COR-L47 (cell line): ENCODE results near the gene GPATCH1.
"Not testable (repeated sequence)": the region's sequence is repeated elsewhere in the genome, so short reads cannot be mapped to it uniquely, and the experiment has no call there.

Experiments
- DNase-seq: peaks from one replicate; lab custom pipeline; 2025; lab: John Stamatoyannopoulos, UW

The GPATCH1 gene

GRCh38 chr19:33158365-33158764 lies 77.4 kb downstream of the GPATCH1 start:
- DNase-seq = no peak

- no peak for DNase-seq
Observed at GRCh38 chr19:33159149-33159548, 78.2 kb downstream of the GPATCH1 start.

GRCh38 chr19:33159893-33160292 lies 78.9 kb downstream of the GPATCH1 start:
- DNase-seq = no peak

GRCh38 chr19:33161201-33161600 lies 80.2 kb downstream of the GPATCH1 start:
- no peak for DNase-seq

GRCh38 chr19:33163481-33163880 lies 82.5 kb downstream of the GPATCH1 start:
- DNase-seq = no peak

GRCh38 chr19:33166037-33166436 lies 85.1 kb downstream of the GPATCH1 start:
- not testable (repeated sequence) for DNase-seq

GRCh38 chr19:33167438-33167837 lies 86.5 kb downstream of the GPATCH1 start:
- no peak for DNase-seq

- DNase-seq = no peak
Observed at GRCh38 chr19:33168528-33168927, 87.5 kb downstream of the GPATCH1 start.

GRCh38 chr19:33171222-33171795 lies 90.3 kb downstream of the GPATCH1 start:
- no peak for DNase-seq

- DNase-seq = no peak
Observed at GRCh38 chr19:33171916-33172359, 91.0 kb downstream of the GPATCH1 start.

- no peak for DNase-seq
Observed at GRCh38 chr19:33174186-33174585, 93.2 kb downstream of the GPATCH1 start.

- DNase-seq = no peak
Observed at GRCh38 chr19:33175156-33175782, 94.3 kb downstream of the GPATCH1 start.

- peak; percentile 20 for DNase-seq
Observed at GRCh38 chr19:33175886-33176669, 95.1 kb downstream of the GPATCH1 start.

GRCh38 chr19:33176670-33177416 lies 95.9 kb downstream of the GPATCH1 start:
- DNase-seq = peak; percentile 98

- DNase-seq = peak; percentile 74
Observed at GRCh38 chr19:33177417-33177979, 96.5 kb downstream of the GPATCH1 start.
